GM20000 (cell line): ENCODE measurements around the gene ARL14EP.

Experiments
- DNase-seq: peaks from one replicate; pipeline ENCODE4 v3.0.0; 2012; ENCODE audit warnings: low spot score
- TF ChIP-seq, protein P1 (sequence below): IDR thresholded peaks from 2 replicates; pipeline ENCODE4 v1.5.1; 2012; ENCODE audit warnings: mild to moderate bottlenecking, control low read depth; ENCODE audit errors: extremely low read depth, missing control alignments

Gene ARL14EP

GRCh38 chr11:30368394-30368793 lies 45.5 kb downstream of the ARL14EP start:
- TF ChIP-seq, protein P1, sequence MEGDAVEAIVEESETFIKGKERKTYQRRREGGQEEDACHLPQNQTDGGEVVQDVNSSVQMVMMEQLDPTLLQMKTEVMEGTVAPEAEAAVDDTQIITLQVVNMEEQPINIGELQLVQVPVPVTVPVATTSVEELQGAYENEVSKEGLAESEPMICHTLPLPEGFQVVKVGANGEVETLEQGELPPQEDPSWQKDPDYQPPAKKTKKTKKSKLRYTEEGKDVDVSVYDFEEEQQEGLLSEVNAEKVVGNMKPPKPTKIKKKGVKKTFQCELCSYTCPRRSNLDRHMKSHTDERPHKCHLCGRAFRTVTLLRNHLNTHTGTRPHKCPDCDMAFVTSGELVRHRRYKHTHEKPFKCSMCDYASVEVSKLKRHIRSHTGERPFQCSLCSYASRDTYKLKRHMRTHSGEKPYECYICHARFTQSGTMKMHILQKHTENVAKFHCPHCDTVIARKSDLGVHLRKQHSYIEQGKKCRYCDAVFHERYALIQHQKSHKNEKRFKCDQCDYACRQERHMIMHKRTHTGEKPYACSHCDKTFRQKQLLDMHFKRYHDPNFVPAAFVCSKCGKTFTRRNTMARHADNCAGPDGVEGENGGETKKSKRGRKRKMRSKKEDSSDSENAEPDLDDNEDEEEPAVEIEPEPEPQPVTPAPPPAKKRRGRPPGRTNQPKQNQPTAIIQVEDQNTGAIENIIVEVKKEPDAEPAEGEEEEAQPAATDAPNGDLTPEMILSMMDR = no peak
- no peak for DNase-seq

GRCh38 chr11:30370164-30370563 lies 47.3 kb downstream of the ARL14EP start:
- no peak for DNase-seq
- TF ChIP-seq, protein P1 = no peak

- TF ChIP-seq, protein P1 = no peak
- no peak for DNase-seq
Observed at GRCh38 chr11:30377347-30377746, 54.4 kb downstream of the ARL14EP start.

DNA sequence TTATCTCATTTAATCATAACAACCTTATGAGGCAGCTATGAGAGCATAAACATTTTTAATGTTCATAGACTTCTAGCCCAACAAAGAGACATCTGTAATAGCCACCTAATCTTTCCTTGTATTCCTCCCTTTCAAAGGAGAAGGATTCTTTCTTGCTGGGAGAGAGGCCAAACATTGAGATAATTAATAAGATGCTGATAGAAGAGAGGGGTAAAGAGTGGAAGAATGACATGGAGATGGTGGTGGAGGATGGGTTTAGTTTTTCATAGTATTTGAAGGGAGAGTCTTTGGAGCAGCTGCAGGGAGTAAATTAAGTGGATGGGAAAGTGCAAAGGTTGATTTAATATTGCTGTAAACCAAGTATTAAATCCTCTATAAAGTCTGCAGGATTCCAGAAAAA lies 57.9 kb downstream of the ARL14EP start:
- no peak for DNase-seq
- TF ChIP-seq, protein P1 = no peak

- DNase-seq = no peak
Observed at GRCh38 chr11:30381879-30382278, 59.0 kb downstream of the ARL14EP start.

More at GRCh38 chr11:30381879-30382278, 59.0 kb downstream of the ARL14EP start:
- TF ChIP-seq, protein P1 = no peak
